ENCODE data around the gene ITGB3. TPM values are rescaled to one million over a fixed set of nuclear protein-coding genes. Genes with fewer than 3 reads are reported as not detected.

Gene ITGB3
- total RNA-seq, 1 experiment from 2014 or later, result 0.68 TPM

- BruUV-seq (replicated peaks), result no TSS peak
Observed at GRCh38 chr17:47235923-47236322, 17.7 kb upstream of the ITGB3 start.

GRCh38 chr17:47237841-47238240, 15.8 kb upstream of the ITGB3 start:
- Mint-ChIP-seq H3K27me3 (ENCODE audit: unreplicated experiment) (no peaks in the 10 kb centered on the region), H3K9me3 (ENCODE audit: low read depth, unreplicated experiment) (no peaks in the 10 kb centered on the region), H3K4me1 (ENCODE audit: low read depth, unreplicated experiment) (peaks cover 21% of the 10 kb centered on the region), H3K4me3 (ENCODE audit: low read depth, unreplicated experiment) (no peak overlapping the region), H3K36me3 (ENCODE audit: insufficient read depth, unreplicated experiment) (peaks cover 6% of the 10 kb centered on the region), H3K27ac (ENCODE audit: unreplicated experiment) (no peak overlapping the region)
- no peak for TF ChIP-seq CTCF (IDR thresholded peaks at IDR 0.05; ENCODE audit: unreplicated experiment)
- CTCF ChIA-PET, result no interaction called here
- DNase-seq, result no peak
- intact Hi-C loops (cut with micrococcal nuclease; ENCODE audit: unreplicated experiment), result no loop called here
- no TSS peak for BruUV-seq (replicated peaks)

More at GRCh38 chr17:47235923-47236322, 17.7 kb upstream of the ITGB3 start:
- Mint-ChIP-seq H3K9me3 (ENCODE audit: low read depth, unreplicated experiment) (no peaks in the 10 kb centered on the region), H3K4me3 (ENCODE audit: low read depth, unreplicated experiment) (no peak overlapping the region), H3K4me1 (ENCODE audit: low read depth, unreplicated experiment) (peaks cover 19% of the 10 kb centered on the region), H3K27me3 (ENCODE audit: unreplicated experiment) (no peaks in the 10 kb centered on the region), H3K36me3 (ENCODE audit: insufficient read depth, unreplicated experiment) (peaks cover 6% of the 10 kb centered on the region), H3K27ac (ENCODE audit: unreplicated experiment) (no peak overlapping the region)
- no peak for TF ChIP-seq CTCF (IDR thresholded peaks at IDR 0.05; ENCODE audit: unreplicated experiment)
- CTCF ChIA-PET, result no interaction called here
- DNase-seq, result no peak
- intact Hi-C loops (cut with micrococcal nuclease; ENCODE audit: unreplicated experiment), result no loop called here

GRCh38 chr17:47238321-47239010, 15.2 kb upstream of the ITGB3 start:
- intact Hi-C loops (cut with micrococcal nuclease; ENCODE audit: unreplicated experiment), result no loop called here
- H3K4me1 Mint-ChIP-seq (ENCODE audit: low read depth, unreplicated experiment), result peaks cover 21% of the 10 kb centered on the region
- no peaks in the 10 kb centered on the region for H3K9me3 Mint-ChIP-seq (ENCODE audit: low read depth, unreplicated experiment)
- peaks cover 6% of the 10 kb centered on the region for H3K36me3 Mint-ChIP-seq (ENCODE audit: insufficient read depth, unreplicated experiment)
- TF ChIP-seq CTCF (IDR thresholded peaks at IDR 0.05; ENCODE audit: unreplicated experiment), result no peak
- no peak for DNase-seq
- H3K27me3 Mint-ChIP-seq (ENCODE audit: unreplicated experiment), result no peaks in the 10 kb centered on the region
- H3K27ac Mint-ChIP-seq (ENCODE audit: unreplicated experiment), result no peak overlapping the region
- CTCF ChIA-PET, result no interaction called here
- BruUV-seq (replicated peaks), result no TSS peak
- H3K4me3 Mint-ChIP-seq (ENCODE audit: low read depth, unreplicated experiment), result no peak overlapping the region

- CTCF ChIA-PET, result interaction anchor here (0.9 to 3.3 kb wide), 5 partner anchors 9 to 76 kb away, joined by 3 to 17 read pairs (median 3); partner anchors contain the start of gene CDC27
- intact Hi-C loops (cut with micrococcal nuclease; ENCODE audit: unreplicated experiment), result no loop called here
Observed at GRCh38 chr17:47239619-47239966, 14.0 kb upstream of the ITGB3 start.

More at GRCh38 chr17:47239619-47239966, 14.0 kb upstream of the ITGB3 start:
- no TSS peak for BruUV-seq (replicated peaks)
- Mint-ChIP-seq H3K27ac (ENCODE audit: unreplicated experiment) (peak overlapping the region; percentile 65), H3K4me1 (ENCODE audit: low read depth, unreplicated experiment) (peaks cover 21% of the 10 kb centered on the region), H3K9me3 (ENCODE audit: low read depth, unreplicated experiment) (no peaks in the 10 kb centered on the region), H3K4me3 (ENCODE audit: low read depth, unreplicated experiment) (no peak overlapping the region), H3K27me3 (ENCODE audit: unreplicated experiment) (peaks cover 4% of the 10 kb centered on the region), H3K36me3 (ENCODE audit: insufficient read depth, unreplicated experiment) (peaks cover 6% of the 10 kb centered on the region)
- no peak for TF ChIP-seq CTCF (IDR thresholded peaks at IDR 0.05; ENCODE audit: unreplicated experiment)
- DNase-seq, result no peak
